Amniotic stem cell (primary cell): ENCODE data around the gene SLC6A15.

Experiments
- DNase-seq: peaks from one replicate; lab custom pipeline; 2025; lab: John Stamatoyannopoulos, UW

The SLC6A15 gene

DNA sequence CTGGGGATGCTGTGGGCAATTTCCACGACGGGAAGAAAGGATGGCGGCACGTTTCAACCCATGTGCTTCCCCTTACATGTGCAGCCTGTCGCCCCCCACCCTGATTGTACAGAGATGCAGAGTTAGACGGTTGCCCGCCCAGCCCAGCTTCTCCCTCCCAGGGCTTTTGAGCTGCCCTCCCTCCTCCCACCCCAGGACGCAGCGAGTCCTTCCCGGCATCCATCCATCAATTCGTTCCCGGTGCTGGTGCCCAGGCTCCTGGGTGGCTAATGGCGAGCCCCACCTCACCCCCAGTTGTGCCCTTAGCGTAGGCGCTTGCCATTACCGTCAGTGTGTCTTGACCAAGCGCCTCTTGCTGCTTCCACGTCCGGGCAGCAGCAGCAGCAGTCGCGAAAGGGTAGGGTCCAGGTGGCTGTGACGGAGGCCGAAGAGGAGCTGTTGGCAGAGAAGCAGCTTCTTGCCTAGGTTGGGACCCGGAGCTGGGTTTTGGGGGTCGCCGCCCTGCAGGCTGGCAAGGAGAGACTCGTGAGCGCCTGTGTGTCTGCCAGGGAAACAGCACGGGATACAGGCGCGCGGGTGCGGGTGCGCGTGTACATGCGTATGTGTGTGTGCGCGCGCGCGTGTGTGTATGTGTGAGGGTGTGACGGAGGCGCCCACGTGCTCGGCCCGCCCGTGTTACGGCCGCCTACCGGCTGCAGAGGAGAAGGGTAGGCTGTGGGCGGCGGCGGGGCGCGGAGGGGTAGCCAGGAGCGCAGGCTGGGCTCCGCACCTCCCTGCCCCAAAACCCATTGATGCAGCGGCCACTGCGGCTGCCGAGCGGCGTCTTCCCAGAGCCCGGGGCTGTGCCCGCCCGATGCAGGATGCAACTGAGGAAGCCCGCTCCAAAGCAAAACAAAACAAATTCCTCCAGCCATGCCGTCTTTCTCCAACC is at the start of gene SLC6A15:
Gene SLC6A15, minus strand, starts transcription at position 602 of the 931 bp plus-strand sequence. CDS start 20,679 bp downstream, outside the sequence.
- peak; percentile 52 for DNase-seq

DNA sequence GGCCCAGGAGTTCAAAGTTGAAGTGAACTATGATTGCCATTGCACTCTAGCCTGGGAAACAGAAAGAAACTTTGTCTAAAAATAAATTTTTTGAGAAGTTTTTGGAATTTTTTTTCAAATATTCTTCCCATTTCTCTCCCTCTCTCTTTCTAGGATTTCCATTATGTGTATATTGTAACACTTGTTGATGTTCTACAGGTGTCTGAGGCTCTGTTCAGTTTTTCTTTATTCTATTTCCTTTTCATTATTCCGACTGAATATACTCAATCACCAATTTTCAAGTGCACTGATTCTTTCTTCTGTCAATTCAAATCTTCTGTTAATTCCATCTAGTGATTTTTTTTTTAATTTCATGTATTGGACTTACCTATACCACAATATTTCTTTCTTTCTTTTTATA is 48.3 kb upstream of the SLC6A15 start:
- DNase-seq, result no peak

DNA sequence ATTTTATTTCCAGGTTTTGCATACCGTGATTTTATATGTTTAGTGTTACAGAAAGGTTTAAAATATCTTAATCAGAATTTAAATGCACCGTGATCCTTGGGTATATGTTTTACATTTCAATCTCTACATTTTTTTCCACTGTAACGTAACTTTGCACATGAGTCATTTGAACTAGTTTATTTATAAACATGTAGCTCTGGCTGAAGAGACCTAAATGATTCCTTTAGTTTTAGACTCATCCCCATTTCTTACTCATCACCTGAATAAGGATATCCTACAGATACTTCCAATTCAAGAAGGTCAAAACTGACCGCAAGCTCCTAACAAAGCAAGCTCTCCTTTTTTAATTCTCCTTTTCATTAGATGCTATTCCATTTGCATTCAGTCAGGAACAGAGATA is 42.7 kb upstream of the SLC6A15 start:
- DNase-seq, result no peak

DNA sequence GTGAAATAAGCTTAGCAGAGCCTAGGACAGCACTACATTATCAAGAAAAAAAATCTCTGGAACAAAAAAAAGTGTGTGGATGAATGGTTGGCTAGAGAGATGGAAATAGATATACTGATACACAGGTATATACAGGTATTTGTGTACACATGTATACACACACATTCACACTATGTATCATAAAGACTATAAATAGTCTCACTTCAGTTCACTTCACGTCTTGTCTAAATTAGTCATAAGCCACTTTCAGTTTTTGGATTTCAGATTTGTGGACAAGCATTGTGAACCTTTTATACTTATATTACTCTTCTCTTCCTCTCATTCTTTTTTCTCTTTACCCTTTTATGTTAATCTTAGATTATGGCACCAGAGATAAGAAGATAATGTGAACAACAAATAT is 41.8 kb upstream of the SLC6A15 start:
- DNase-seq, result no peak

DNA sequence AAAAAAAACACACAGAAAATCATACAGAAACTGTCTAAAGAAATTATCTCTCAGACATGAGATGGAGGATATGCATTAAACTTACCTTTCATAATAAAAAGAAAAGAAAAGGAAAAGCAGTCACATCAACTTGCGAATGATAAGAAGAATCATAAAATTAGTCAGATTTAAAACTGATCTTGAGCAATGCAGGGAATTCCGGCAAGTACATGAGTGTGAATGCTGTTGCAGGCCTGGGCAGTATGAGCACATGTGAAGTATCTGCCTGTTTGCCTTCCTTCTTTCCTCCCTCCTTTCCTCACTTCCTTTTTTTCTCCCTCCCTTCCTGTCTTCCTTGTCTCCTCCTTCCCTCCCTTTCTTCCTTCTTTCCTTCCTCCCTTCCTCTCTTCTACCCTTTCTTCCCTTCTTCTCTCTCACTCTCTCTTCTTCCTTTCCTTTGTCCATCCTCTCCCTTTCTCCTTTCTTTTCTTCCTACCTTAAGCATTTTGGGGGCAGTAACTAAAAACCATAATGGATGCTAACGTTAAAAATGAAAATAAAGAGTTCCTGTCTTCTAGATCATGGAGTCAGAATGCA is 38.5 kb upstream of the SLC6A15 start:
- DNase-seq, result no peak

DNA sequence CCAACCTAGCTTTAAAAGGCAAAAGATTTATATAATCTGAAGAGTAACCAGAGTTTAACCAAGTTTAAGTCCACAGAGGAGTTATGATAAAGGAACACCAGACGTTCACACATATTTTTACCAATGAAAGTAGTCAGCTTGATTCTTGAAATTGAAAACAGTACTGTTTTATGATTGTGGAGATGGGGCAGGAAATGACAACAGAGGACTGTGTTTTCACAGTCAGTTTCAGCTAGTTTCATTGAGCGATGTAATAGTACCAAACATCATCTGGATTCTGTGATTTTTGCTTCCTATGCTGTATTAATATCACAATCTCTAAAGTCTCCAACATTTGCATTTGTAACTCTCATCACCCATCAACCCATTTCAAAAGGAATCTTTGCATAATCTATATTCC is 34.2 kb upstream of the SLC6A15 start:
- DNase-seq, result no peak

DNA sequence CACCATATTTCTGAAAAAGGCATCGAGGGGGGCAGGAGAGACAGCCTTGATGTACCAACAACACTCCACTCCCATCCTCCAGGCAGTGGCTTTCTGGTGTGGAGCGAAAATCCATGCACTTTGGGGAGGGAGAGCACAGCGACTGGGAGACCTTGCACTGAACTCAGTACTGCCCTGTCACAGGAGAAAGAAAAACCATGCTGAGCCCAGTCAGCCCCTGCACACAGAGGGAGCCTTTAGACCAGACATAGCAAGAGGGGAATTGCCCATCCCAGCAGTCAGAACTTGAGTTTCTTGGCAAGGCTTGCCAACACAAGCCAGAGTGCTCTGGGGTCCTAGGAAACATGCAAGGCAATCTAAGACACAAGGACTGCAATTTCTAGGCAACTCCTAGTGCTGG is 24.8 kb upstream of the SLC6A15 start:
- DNase-seq, result no peak

DNA sequence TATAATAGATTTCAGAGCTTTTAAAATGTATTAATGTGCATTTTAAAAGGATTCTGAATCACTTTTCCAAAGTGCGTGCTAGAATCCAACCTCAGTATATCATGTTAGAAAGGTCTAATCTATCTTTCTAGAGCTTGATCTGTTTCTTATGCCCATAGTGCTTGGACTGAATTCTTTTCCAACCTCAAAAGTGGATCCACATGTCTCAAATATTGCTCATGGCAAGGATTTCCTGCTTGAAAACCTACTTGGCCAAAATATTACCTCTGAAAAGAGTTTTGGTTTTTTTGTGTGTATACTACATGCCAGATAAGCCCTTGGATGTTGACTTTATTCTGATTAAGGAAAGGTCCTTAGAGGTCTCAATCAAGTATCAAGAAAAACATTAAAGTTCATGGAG is 16.9 kb upstream of the SLC6A15 start:
- DNase-seq, result no peak

DNA sequence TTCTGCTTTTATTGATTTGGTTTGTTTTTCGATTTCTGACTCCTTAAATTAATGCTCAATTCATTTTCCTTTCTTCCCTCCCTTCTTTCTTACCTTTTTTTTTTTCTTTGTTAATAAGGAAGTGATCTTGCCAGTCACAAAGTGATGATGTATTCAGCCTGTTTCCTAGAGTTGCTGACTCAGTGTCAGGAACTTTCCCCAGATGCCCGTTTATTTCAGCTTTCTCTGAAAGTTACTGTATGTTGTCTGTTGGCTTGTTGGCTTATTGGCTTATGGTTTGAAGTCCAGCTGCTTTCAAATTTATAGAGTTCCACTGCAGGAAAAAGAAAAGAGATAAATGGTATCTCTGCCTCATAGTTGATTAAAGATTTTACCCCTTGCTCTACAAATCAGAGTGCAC is 12.4 kb upstream of the SLC6A15 start:
- DNase-seq, result peak; percentile 2

DNA sequence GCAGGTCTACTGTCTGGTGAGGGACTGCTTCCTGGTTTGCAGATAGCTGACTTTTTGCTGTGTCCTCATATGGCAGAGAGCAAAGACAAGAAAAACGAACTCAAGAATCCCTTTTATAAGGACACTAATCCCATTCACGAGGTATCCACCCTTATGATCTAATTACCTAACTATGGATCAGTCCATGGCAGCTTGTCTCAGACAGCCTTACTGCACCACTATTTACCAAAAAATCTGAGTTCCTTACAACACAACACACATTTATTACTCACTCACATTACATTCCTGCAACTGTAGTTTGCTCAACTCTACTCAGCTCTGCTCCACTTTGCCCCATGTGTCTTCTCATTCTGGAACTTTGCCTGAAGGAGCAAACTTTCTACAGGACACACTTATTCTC is 10.1 kb upstream of the SLC6A15 start:
- no peak for DNase-seq

DNA sequence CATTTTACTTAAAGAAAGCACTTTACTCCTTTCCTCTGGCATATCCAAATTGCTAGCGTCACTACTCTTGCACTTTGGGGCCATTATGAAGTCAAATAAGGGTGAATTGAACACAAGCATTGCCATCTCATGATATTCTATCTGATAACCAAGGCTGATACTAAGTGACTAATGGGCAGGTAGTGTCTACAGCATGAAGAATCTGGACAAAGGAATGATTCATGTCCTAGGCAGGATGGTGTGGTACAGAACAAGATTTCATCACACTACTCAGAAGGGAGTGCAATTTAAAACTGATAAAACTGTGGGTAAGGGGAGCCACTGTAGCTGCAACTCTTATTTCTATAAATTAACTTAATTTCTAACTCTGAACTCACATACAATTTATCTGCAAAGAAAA is 7.7 kb upstream of the SLC6A15 start:
- DNase-seq, result no peak

DNA sequence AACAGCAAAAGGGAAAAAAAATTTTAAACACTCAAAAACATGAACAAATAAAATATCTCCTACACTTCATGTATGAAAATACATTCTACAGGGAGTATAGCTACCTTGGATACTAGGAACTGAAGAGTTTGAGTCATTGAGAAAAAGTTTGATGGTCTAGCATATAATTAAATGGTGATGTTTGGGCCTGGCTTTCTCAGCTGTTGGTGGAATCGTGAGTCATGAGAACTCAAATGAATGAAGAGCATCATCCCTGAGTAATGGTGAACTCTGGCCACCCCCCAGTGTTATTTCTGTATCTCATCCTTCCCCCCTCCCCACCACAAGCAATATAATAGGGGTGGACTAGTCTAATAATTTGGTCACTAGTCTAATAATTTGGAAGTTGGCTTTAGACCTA is 6.7 kb upstream of the SLC6A15 start:
- no peak for DNase-seq

DNA sequence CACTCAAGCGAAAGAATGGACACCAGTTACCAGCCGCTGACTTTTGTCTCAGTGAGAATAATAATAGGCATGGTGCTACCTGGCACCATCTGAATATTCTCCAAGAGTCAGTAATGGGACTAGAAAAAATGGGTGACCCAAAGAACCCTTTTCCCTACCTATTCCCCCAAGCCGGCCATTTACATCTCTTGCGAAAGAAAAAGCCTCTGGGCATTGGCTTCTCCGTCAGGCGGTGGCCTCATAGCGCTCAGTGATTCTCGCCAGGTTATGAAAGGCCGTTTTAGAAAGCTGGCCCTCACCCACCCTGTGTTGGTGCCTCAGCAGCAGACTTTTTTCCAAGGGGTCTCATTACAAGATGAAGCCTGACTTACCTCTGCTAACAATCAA is 523 bp upstream of the SLC6A15 start:
- no peak for DNase-seq

DNA sequence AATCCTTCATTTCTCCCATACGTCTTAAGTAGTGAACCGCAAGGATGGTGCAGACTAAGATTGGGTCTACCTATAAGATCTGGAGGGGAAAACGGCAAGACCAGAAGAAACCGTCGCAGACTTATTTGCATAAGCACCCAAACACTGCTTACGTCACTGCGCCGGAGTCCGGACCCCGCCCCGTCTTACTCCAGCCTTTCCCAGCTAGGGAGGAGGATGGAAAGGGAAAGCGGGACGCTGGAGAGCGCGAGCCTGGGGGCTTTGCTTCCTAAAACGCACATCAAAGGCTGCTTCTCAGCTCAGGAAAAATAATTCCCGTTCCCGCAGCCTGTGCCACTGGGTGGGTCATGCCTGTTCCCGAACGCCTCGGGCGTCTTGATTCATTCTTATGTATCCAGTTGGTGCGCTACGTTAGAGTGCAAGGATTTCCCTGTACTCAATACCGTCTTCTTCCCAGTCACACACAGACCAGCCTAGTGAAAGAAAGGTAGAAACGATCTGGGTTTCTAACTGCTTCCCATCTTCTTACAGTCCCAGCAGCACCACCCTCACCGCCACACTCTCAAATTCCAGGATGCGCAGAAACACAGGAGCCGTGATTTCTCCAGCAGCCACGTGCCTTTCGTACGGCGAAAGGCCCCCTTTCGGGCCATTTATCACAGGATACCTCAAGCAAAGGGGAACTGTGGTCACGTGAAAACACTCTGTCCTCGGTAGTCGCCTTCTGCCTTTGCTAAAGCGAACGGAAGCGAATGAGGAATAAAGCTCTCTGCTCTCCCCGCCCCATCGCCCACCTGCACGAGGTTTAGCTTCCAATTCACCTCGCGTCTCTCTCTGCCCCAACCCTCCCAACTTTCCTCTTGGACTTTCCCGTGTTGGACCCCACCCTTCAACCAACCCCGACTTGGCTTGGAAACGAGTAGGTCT is 1.1 kb downstream of the SLC6A15 start:
- DNase-seq, result peak; percentile 34

DNA sequence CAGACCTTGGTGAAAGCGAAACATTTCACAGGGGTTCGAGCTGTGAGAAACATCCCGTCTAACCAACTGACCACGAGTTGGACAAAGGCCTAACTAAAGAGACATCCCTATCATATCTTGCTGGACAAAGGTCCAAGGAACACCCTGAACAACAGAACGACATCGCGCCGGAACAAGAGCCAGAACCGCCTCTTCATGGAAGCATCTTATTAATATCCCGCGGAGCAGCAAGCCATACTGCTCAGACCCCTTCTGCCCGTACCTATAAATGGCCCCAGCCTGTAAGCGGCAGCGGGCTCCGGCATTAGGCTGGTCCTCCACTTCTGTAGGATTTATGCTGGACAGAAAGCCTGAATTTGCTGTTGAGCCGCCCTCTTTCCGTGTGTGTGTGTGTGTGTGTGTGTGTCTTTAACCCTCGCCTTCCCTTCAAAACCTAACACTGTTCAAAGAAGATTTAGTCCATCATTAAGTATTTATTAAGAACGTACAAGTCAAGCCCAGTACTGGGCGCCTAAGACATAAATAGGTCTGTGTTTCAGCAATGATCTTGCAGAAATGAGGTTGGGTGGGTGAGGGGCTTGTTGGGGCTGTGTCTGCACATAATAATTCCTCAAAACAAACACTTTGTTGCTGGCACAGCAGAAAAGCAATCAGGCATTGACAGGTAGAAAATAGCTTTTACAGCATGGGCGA is 1.9 kb downstream of the SLC6A15 start:
- DNase-seq, result no peak

DNA sequence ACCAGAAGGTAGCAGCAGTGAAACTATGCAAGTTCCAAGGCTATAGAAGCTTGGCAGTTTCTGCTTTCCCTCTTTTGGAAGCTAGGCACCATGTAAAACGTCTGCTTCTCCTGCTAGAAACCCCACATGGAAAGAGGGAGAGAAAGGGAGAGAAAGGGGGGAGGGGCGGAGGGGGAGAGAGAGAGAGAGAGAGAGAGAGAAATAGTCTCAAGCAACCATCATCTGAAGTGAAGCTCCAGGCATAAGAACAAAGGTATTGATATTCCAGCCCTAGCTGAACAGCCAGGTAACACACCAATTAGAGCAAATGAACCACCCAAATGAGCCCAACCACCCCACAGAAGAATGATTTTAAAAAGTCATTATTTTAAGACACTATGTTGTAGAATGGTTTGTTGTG is 8.5 kb downstream of the SLC6A15 start:
- DNase-seq, result no peak

DNA sequence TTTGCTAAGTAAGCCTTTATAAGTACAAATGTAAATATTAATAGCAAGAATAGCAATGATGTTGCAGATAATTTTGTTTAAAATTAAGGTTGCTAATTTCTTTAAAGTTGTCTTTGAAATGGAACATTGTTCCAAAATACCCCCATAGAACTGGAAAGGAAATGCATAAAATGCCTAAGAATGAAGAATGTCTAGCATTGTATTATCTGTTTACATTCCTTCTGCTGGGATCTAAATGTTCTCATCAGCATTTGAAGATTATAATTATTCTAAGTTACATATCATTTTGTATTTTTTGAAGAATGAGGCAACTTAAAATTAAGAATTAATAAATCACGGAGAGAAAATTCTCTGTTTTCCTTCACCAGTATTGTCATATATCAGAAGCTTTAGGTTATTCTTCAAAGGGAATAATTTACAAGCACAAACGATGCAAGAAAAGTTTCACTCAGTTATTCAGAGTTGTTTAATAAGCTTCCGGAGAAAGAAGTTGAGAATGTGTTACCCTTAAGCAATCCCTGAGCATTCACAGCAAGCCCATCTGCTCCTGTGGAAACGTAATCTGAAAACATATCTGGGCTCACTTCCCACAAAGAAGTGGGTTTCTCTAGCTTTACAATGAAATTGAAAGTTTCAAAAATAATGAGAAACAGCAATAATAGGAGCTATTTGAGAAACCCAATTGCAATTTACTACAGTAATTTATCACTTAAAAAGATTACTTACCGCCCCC is 21.3 kb downstream of the SLC6A15 start:
- DNase-seq, result no peak

DNA sequence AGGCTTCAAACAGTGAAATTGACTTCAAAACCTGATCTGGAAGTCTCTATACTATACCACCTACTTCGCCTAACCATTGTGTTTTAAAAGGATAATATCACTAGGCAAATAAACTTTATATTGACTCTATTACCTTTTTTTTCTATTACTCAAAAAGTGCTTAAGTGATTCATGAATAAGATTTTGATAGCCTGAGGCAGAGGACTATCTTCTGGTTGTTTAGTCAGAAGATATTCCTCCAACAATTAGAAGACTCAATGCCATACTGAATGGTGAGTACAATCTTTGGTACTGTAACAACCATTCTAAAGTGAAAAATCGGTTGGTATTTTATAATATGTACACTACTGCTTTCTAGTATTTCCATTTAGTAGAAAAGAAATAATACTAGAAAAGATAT is 22.8 kb downstream of the SLC6A15 start:
- DNase-seq, result no peak

DNA sequence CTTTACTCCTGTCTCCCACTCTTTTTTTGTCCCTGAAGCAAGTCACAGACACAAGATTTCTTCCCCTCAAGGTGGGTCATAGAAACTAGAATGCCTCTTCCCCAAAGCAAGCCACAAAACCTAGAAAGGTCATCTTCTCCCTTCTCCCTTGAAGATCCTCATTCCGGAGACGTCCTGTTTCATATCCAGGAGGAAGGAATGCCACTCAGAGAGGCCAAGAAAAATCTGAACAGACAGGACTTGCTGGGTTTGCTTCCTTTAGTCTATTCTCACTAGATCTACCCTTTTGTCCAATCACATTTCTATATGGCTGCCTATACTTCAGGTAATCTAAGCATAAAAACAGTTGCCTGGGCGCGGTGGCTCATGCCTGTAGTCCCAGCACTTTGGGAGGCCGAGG is 23.7 kb downstream of the SLC6A15 start:
- no peak for DNase-seq

DNA sequence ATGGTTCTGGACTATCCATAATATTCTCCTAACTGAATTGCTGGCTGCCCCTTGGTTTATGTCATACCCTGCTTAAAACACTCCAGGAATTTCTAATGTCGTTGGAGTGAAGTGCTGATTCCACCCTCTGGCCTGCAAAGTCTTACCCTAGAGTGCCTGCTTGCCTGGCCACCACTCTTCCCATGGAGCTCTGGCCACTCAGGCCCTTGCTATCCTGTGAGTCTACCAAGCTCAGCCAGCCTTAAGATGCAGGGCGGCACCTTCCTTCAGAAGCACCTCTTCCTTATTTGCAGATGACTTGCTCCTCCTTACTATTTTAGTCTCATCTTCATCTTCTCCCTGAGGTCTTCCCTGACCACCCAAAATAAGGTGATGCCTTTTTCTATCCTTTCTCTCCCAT is 35.3 kb downstream of the SLC6A15 start:
- DNase-seq, result no peak

DNA sequence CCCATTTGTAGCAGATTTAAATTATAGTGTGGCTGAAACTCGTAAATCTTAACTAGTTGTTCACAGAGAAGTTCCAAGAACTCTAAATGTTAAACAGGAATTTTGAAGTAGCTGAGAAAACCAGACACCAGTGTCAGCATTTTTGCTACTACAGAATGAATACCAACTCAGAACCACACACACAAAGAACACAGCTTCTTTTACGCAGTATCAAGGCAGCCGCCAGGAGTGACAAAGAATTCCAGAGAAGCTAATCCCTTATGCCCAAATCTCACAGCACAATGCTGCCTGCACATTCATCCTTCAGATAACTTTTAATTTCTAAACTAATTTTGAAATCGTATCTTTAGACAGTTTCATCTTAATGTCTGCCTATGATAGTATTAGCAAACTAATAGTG is 37.4 kb downstream of the SLC6A15 start:
- no peak for DNase-seq

DNA sequence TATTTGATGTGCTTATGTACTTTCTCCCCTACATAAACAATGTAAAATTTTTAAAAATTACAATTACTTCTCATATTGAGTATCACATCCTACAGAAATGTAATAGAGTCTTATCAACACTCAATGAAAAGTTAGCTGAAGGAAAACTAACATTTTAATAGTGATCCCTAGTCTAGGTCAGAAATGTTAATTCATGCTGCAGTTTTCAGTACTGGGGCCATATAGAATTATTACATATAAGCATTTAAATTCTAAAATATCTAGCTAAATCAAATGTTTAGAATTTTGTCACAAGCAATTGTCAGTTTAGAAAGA is 37.8 kb downstream of the SLC6A15 start:
- DNase-seq, result no peak
